Ascending aorta (tissue), 2 donors: ENCODE results near the gene KIF16B. TPM values are rescaled to one million over a fixed set of nuclear protein-coding genes. Genes with fewer than 3 reads are reported as not detected.

Experiments used
- DNase-seq, 2 donors: peaks; one replicate each; pipeline ENCODE4 v3.0.0-alpha.2; 2019; ENCODE audit warnings: low spot score in 2 of 2
- H3K27ac ChIP-seq, 2 donors: fragments of 200-600 bp; sonication (generic); one replicate each; pipeline ENCODE4 v1.5.1; 2016 to 2017; ENCODE audit warnings: mild to moderate bottlenecking in 1 of 2
- H3K27me3 ChIP-seq: fragments of 200-600 bp; sonication (generic); one replicate; pipeline ENCODE4 v1.5.1; 2017
- H3K36me3 ChIP-seq, 2 donors: fragments of 200-600 bp; sonication (generic); one replicate each; pipeline ENCODE4 v1.5.1; 2016
- H3K4me1 ChIP-seq, 2 donors: fragments of 200-600 bp; sonication (generic); one replicate each; pipeline ENCODE4 v1.5.1; 2016 to 2017; ENCODE audit warnings: mild to moderate bottlenecking in 1 of 2
- H3K4me3 ChIP-seq, 2 donors: fragments of 200-600 bp; sonication (generic); one replicate each; pipeline ENCODE4 v1.5.1; 2016 to 2017; ENCODE audit warnings: mild to moderate bottlenecking in 1 of 2
- H3K9me3 ChIP-seq, 2 donors: fragments of 200-600 bp; sonication (generic); one replicate each; pipeline ENCODE4 v1.5.1; 2016
- CTCF ChIP-seq, 3 experiments: fragments of 200-600 bp in 2 of 3; fragments of 450-650 bp in 1 of 3; sonication (generic) in 2 of 3; IDR thresholded peaks; one replicate each; pipeline ENCODE4 v1.5.1; 2016 to 2019; ENCODE audit warnings: antibody characterized with exemption in 3 of 3, mild to moderate bottlenecking in 1 of 3, moderate library complexity in 1 of 3
- intact Hi-C: fragments of 100-400 bp; cut with DNase I; formaldehyde crosslinking; loops from one replicate; pipeline ENCODE4 v1.15.1; 2023
- total RNA-seq: library from RNA; depleted of rRNA; stranded (reverse); fragments of >200 nt; gene quantifications from one replicate; pipeline ENCODE4 v1.1.0, GENCODE V29; 2016

The KIF16B gene
- total RNA-seq, 1 donor from 2014 or later, result 6.3 TPM

GRCh38 chr20:16516794-16517193 lies 56.5 kb downstream of the KIF16B start:
- H3K4me3 ChIP-seq, result no peak overlapping the region
- intact Hi-C loops, result no loop called here
- no peak for DNase-seq
- H3K4me1 ChIP-seq, result no peaks in the 10 kb centered on the region
- TF ChIP-seq CTCF (IDR thresholded peaks at IDR 0.05), result no peak
- H3K36me3 ChIP-seq, result peaks cover 0 to 9% of the 10 kb centered on the region in 2 donors
- H3K27ac ChIP-seq, result no peak overlapping the region
- no peaks in the 10 kb centered on the region for H3K27me3 ChIP-seq
- H3K9me3 ChIP-seq, result no peaks in the 10 kb centered on the region

GRCh38 chr20:16515046-16515445 lies 58.2 kb downstream of the KIF16B start:
- no peaks in the 10 kb centered on the region for H3K4me1 ChIP-seq
- no peak for TF ChIP-seq CTCF (IDR thresholded peaks at IDR 0.05)
- H3K36me3 ChIP-seq, result peaks cover 0 to 21% of the 10 kb centered on the region in 2 donors
- no peak overlapping the region for H3K4me3 ChIP-seq
- H3K27me3 ChIP-seq, result no peaks in the 10 kb centered on the region
- intact Hi-C loops, result no loop called here
- no peak overlapping the region for H3K27ac ChIP-seq
- DNase-seq, result no peak
- no peaks in the 10 kb centered on the region for H3K9me3 ChIP-seq

GRCh38 chr20:16514140-16514539 lies 59.1 kb downstream of the KIF16B start:
- Histone ChIP-seq H3K36me3 (peaks cover 0 to 18% of the 10 kb centered on the region in 2 donors), H3K27me3 (no peaks in the 10 kb centered on the region), H3K4me1 (no peaks in the 10 kb centered on the region), H3K27ac (no peak overlapping the region), H3K9me3 (no peaks in the 10 kb centered on the region), H3K4me3 (no peak overlapping the region)
- no peak for DNase-seq
- no peak for TF ChIP-seq CTCF (IDR thresholded peaks at IDR 0.05)
- intact Hi-C loops, result no loop called here

- H3K27ac ChIP-seq, result no peak overlapping the region
- no peaks in the 10 kb centered on the region for H3K27me3 ChIP-seq
- H3K4me1 ChIP-seq, result no peaks in the 10 kb centered on the region
- DNase-seq, result no peak
- intact Hi-C loops, result no loop called here
- TF ChIP-seq CTCF (IDR thresholded peaks at IDR 0.05), result no peak
- no peaks in the 10 kb centered on the region for H3K9me3 ChIP-seq
- H3K36me3 ChIP-seq, result peaks cover 34 to 48% of the 10 kb centered on the region in 2 donors
- H3K4me3 ChIP-seq, result no peak overlapping the region
Measured at GRCh38 chr20:16505894-16506293, 67.4 kb downstream of the KIF16B start.

- Histone ChIP-seq H3K4me1 (no peaks in the 10 kb centered on the region), H3K27ac (no peak overlapping the region), H3K9me3 (no peaks in the 10 kb centered on the region), H3K36me3 (peaks cover 21 to 33% of the 10 kb centered on the region in 2 donors), H3K4me3 (no peak overlapping the region), H3K27me3 (no peaks in the 10 kb centered on the region)
- no peak for DNase-seq
- TF ChIP-seq CTCF (IDR thresholded peaks at IDR 0.05), result no peak
- intact Hi-C loops, result no loop called here
Measured at GRCh38 chr20:16501301-16501700, 71.9 kb downstream of the KIF16B start.

GRCh38 chr20:16500197-16500596 lies 73.1 kb downstream of the KIF16B start:
- H3K27ac ChIP-seq, result no peak overlapping the region
- DNase-seq, result no peak
- no peaks in the 10 kb centered on the region for H3K4me1 ChIP-seq
- no peaks in the 10 kb centered on the region for H3K9me3 ChIP-seq
- no peak overlapping the region for H3K4me3 ChIP-seq
- H3K27me3 ChIP-seq, result no peaks in the 10 kb centered on the region
- no peak for TF ChIP-seq CTCF (IDR thresholded peaks at IDR 0.05)
- intact Hi-C loops, result no loop called here
- H3K36me3 ChIP-seq, result peaks cover 11 to 25% of the 10 kb centered on the region in 2 donors
